HepG2 (cell line): ENCODE results near the gene CYB5R3. TPM values are rescaled to one million over a fixed set of nuclear protein-coding genes. Genes with fewer than 3 reads are reported as not detected.

ENCODE experiments used
- ATAC-seq: fragments of 200-7000 bp; cut with Tn5 transposase; 3 replicates; pipeline ENCODE4 v1.9.1; 2020; ENCODE audit warnings: mild to moderate bottlenecking, moderate library complexity
- BruUV-seq: library from RNA; stranded (reverse); fragments of 400-500 nt; replicated peaks from 2 replicates; lab custom pipeline; 2021; lab: Mats Ljungman, UMichigan
- CTCF ChIA-PET: fragments of 300-600 bp; formaldehyde crosslinking; extraction: SDS; loops from one replicate; lab custom pipeline; 2021; ENCODE audit warnings: low total read pairs, inconsistent platforms, low intra/inter-chr PET ratio; lab: Yijun Ruan, JAX
- POLR2A ChIA-PET: fragments of 350-600 bp; sonication (Branson Sonifier 250); formaldehyde crosslinking; loops from one replicate; lab custom pipeline; 2020; ENCODE audit warnings: antibody characterized with exemption, inconsistent platforms; lab: Yijun Ruan, JAX
- DNase-seq: peaks from one replicate; pipeline ENCODE4 v3.0.0-alpha.2; 2015; ENCODE audit warnings: low spot score
- FAIRE-seq: peaks from 3 replicates; lab custom pipeline; 2011; peaks lifted over from hg19 to GRCh38; lab: Jason Lieb, UNC
- H2AFZ ChIP-seq: one replicate; pipeline ENCODE4 v1.6.1; 2011; ENCODE audit warnings: low read length, inconsistent platforms
- H3K27ac ChIP-seq: fragments of 300-600 bp; 3 replicates; pipeline ENCODE4 v1.8.0; 2011; ENCODE audit warnings: mixed run types, mild to moderate bottlenecking, mixed read lengths, low read length, inconsistent platforms; ENCODE audit not compliant: insufficient read depth; ENCODE audit errors: extremely low read length
- H3K27me3 ChIP-seq, 2 experiments: fragments of 200-600 bp in 1 of 2; 2 replicates in 1 of 2; 3 replicates in 1 of 2; pipeline versions ENCODE4 v1.6.0 to v1.8.0; 2011; ENCODE audit warnings: low read length in 2 of 2, mild to moderate bottlenecking in 2 of 2, moderate library complexity in 2 of 2, inconsistent platforms in 1 of 2; ENCODE audit not compliant: insufficient read depth in 2 of 2, control insufficient read depth in 1 of 2
- H3K36me3 ChIP-seq, 2 experiments: fragments of 200-600 bp in 1 of 2; replicated peaks in 1 of 2; 2 replicates in 1 of 2; 3 replicates in 1 of 2; pipeline versions ENCODE4 v1.5.1 to v1.8.0; 2011; ENCODE audit warnings: low read length in 2 of 2, inconsistent platforms in 1 of 2; ENCODE audit not compliant: insufficient read depth in 2 of 2, control insufficient read depth in 1 of 2
- H3K4me1 ChIP-seq: 2 replicates; pipeline ENCODE4 v1.5.1; 2012; ENCODE audit warnings: low read length, inconsistent platforms; ENCODE audit not compliant: insufficient read depth
- H3K4me2 ChIP-seq: 2 replicates; pipeline ENCODE4 v1.6.0; 2011; ENCODE audit warnings: low read depth, low read length, inconsistent platforms
- H3K4me3 ChIP-seq, 3 experiments: fragments of 200-600 bp in 1 of 3; sonication (generic), shearing (Covaris generic) in 1 of 3; replicated peaks in 1 of 3; 2 replicates each; pipeline ENCODE4 v1.5.1; 2011 to 2016; ENCODE audit warnings: low read length in 3 of 3, inconsistent platforms in 2 of 3, low read depth in 2 of 3, mild to moderate bottlenecking in 2 of 3, control low read depth in 1 of 3, mixed read lengths in 1 of 3; ENCODE audit not compliant: insufficient read depth in 1 of 3
- H3K79me2 ChIP-seq: one replicate; pipeline ENCODE4 v1.6.1; 2011; ENCODE audit warnings: low read length, inconsistent platforms; ENCODE audit not compliant: insufficient read depth
- H3K9ac ChIP-seq: 2 replicates; pipeline ENCODE4 v1.6.0; 2011; ENCODE audit warnings: mild to moderate bottlenecking, low read depth, low read length, inconsistent platforms; ENCODE audit not compliant: insufficient read depth
- H3K9me3 ChIP-seq: 2 replicates; pipeline ENCODE4 v1.5.1; 2012; ENCODE audit warnings: mild to moderate bottlenecking, low read length
- H4K20me1 ChIP-seq: 2 replicates; pipeline ENCODE4 v1.6.0; 2011; ENCODE audit warnings: inconsistent platforms, mild to moderate bottlenecking, low read length, moderate library complexity; ENCODE audit not compliant: insufficient read depth
- ESRRA ChIP-seq: sonication (generic); formaldehyde crosslinking; IDR thresholded peaks from 2 replicates; pipeline ENCODE4 v1.5.1; 2020; ENCODE audit warnings: mild to moderate bottlenecking, low read depth, missing genetic modification reagents
- HIVEP1 ChIP-seq: sonication (generic); formaldehyde crosslinking; IDR thresholded peaks from 2 replicates; pipeline ENCODE4 v1.4.0; 2020; ENCODE audit warnings: mild to moderate bottlenecking, missing genetic modification reagents
- JUND ChIP-seq: sonication (generic); formaldehyde crosslinking; IDR thresholded peaks from 2 replicates; pipeline ENCODE4 v1.8.0; 2022; ENCODE audit warnings: mild to moderate bottlenecking, missing genetic modification reagents
- KLF9 ChIP-seq: IDR thresholded peaks from 2 replicates; pipeline ENCODE4 v1.6.1; 2016; ENCODE audit warnings: low read depth
- KMT2B ChIP-seq: IDR thresholded peaks from 2 replicates; pipeline ENCODE4 v1.6.1; 2016; ENCODE audit warnings: missing genetic modification reagents, missing compliant biosample characterization
- MYNN ChIP-seq: sonication (generic); formaldehyde crosslinking; IDR thresholded peaks from 2 replicates; pipeline ENCODE4 v1.4.0; 2020; ENCODE audit warnings: mild to moderate bottlenecking, low read depth, missing genetic modification reagents
- NFYC ChIP-seq: IDR thresholded peaks from 2 replicates; pipeline ENCODE4 v1.6.1; 2016; ENCODE audit warnings: missing genetic modification reagents, missing compliant biosample characterization
- PRPF4 ChIP-seq: fragments of 200-400 bp; formaldehyde crosslinking; IDR thresholded peaks from 2 replicates; pipeline ENCODE4 v1.6.1; 2016; ENCODE audit warnings: low read length, low read depth; ENCODE audit not compliant: poor library complexity, severe bottlenecking
- REPIN1 ChIP-seq: sonication (generic); formaldehyde crosslinking; IDR thresholded peaks from 2 replicates; pipeline ENCODE4 v1.8.0; 2022; ENCODE audit warnings: missing genetic modification reagents, low read depth, mild to moderate bottlenecking, borderline replicate concordance
- RFXAP ChIP-seq: sonication (generic); formaldehyde crosslinking; IDR thresholded peaks from 2 replicates; pipeline ENCODE4 v1.4.0; 2020; ENCODE audit warnings: missing genetic modification reagents, borderline replicate concordance
- RXRA ChIP-seq: sonication (generic); formaldehyde crosslinking; IDR thresholded peaks from 2 replicates; pipeline ENCODE4 v1.5.1; 2020; ENCODE audit warnings: missing genetic modification reagents
- TCF12 ChIP-seq, 2 experiments: fragments of 450-650 bp in 1 of 2; sonication (generic) in 1 of 2; formaldehyde crosslinking in 1 of 2; IDR thresholded peaks; 2 replicates each; pipeline versions ENCODE4 v1.6.1 to v1.8.0; 2017 to 2022; ENCODE audit warnings: antibody characterized with exemption in 1 of 2, mild to moderate bottlenecking in 1 of 2, missing genetic modification reagents in 1 of 2, moderate library complexity in 1 of 2
- ZBTB38 ChIP-seq: sonication (generic); formaldehyde crosslinking; IDR thresholded peaks from 2 replicates; pipeline ENCODE4 v1.5.1; 2020; ENCODE audit warnings: mild to moderate bottlenecking, missing genetic modification reagents
- ZFP37 ChIP-seq: sonication (generic); formaldehyde crosslinking; IDR thresholded peaks from 2 replicates; pipeline ENCODE4 v1.4.0; 2020; ENCODE audit warnings: missing genetic modification reagents, borderline replicate concordance
- ZFX ChIP-seq: sonication (generic); formaldehyde crosslinking; IDR thresholded peaks from 2 replicates; pipeline ENCODE4 v1.4.0; 2020; ENCODE audit warnings: mild to moderate bottlenecking, low read depth, missing genetic modification reagents, moderate library complexity
- ZMYM2 ChIP-seq: sonication (generic); formaldehyde crosslinking; IDR thresholded peaks from 2 replicates; pipeline ENCODE4 v1.8.0; 2022; ENCODE audit warnings: mild to moderate bottlenecking, missing genetic modification reagents
- ZNF124 ChIP-seq: sonication (generic); formaldehyde crosslinking; IDR thresholded peaks from 2 replicates; pipeline ENCODE4 v1.4.0; 2020; ENCODE audit warnings: missing genetic modification reagents
- ZNF556 ChIP-seq: sonication (generic); formaldehyde crosslinking; IDR thresholded peaks from 2 replicates; pipeline ENCODE4 v1.4.0; 2020; ENCODE audit warnings: mild to moderate bottlenecking, missing genetic modification reagents, borderline replicate concordance
- ZNF781 ChIP-seq: sonication (generic); formaldehyde crosslinking; IDR thresholded peaks from 2 replicates; pipeline ENCODE4 v1.5.1; 2020; ENCODE audit warnings: borderline replicate concordance, mild to moderate bottlenecking, missing genetic modification reagents; ENCODE audit errors: not compliant biosample characterization
- ZNF883 ChIP-seq: sonication (generic); formaldehyde crosslinking; IDR thresholded peaks from 2 replicates; pipeline ENCODE4 v1.5.1; 2020; ENCODE audit warnings: mild to moderate bottlenecking, missing genetic modification reagents; ENCODE audit errors: not compliant biosample characterization
- WGBS: methylation state at CpG from one replicate; pipeline ENCODE4 v1.1.6; 2017; ENCODE audit warnings: low lambda C conversion rate; 5-methylcytosine and 5-hydroxymethylcytosine counted together
- in situ Hi-C: cut with HindIII; loops from 2 replicates; pipeline ENCODE4 v1.10.0; 2017; ENCODE audit warnings: low pct_unique_long_range_greater_than_20kb; ENCODE audit not compliant: extremely low pct_ligation_motif_present
- intact Hi-C: fragments of 100-400 bp; cut with micrococcal nuclease; formaldehyde crosslinking; loops from one replicate; pipeline ENCODE4 v1.10.0; 2022; ENCODE audit not compliant: unreplicated experiment
- polyA plus RNA-seq, 8 experiments: library from polyadenylated mRNA; depleted of rRNA in 3 of 8; stranded (reverse) in 7 of 8; unstranded in 1 of 8; fragments of >200 nt; fragmentation: Illumina TruSeq in 4 of 8; extraction: Trizol in 4 of 8; gene quantifications; 2 replicates each; pipeline versions ENCODE4 v1.2.1 to v1.2.3, GENCODE V29; 2011 to 2016; ENCODE audit warnings: low read depth in 4 of 8, missing spikeins in 1 of 8, mixed read lengths in 1 of 8; ENCODE audit not compliant: insufficient read depth in 1 of 8
- total RNA-seq, 5 experiments: library from RNA; depleted of rRNA; stranded (reverse); fragments of >200 nt; fragmentation: Illumina TruSeq; extraction: Trizol; gene quantifications; 2 replicates each; pipeline ENCODE4 v1.2.3, GENCODE V29; 2016; ENCODE audit warnings: low read depth in 1 of 5
- TF ChIP-seq, protein P1 (sequence below): IDR thresholded peaks from 2 replicates; pipeline ENCODE4 v1.6.1; 2016; ENCODE audit warnings: missing genetic modification reagents, missing compliant biosample characterization
- TF ChIP-seq, protein P2 (sequence below): IDR thresholded peaks from 2 replicates; pipeline ENCODE4 v1.6.1; 2018; ENCODE audit warnings: missing genetic modification reagents
- TF ChIP-seq, protein P3 (sequence below): sonication (generic); formaldehyde crosslinking; IDR thresholded peaks from 2 replicates; pipeline ENCODE4 v1.4.0; 2020; ENCODE audit warnings: mild to moderate bottlenecking, missing genetic modification reagents

The CYB5R3 gene
- total and polyA plus RNA-seq, 2 of the 13 experiments (the other 11 are each of a cell fraction or from before 2014, with no cell fraction given) = 32.4 to 305 TPM

DNA sequence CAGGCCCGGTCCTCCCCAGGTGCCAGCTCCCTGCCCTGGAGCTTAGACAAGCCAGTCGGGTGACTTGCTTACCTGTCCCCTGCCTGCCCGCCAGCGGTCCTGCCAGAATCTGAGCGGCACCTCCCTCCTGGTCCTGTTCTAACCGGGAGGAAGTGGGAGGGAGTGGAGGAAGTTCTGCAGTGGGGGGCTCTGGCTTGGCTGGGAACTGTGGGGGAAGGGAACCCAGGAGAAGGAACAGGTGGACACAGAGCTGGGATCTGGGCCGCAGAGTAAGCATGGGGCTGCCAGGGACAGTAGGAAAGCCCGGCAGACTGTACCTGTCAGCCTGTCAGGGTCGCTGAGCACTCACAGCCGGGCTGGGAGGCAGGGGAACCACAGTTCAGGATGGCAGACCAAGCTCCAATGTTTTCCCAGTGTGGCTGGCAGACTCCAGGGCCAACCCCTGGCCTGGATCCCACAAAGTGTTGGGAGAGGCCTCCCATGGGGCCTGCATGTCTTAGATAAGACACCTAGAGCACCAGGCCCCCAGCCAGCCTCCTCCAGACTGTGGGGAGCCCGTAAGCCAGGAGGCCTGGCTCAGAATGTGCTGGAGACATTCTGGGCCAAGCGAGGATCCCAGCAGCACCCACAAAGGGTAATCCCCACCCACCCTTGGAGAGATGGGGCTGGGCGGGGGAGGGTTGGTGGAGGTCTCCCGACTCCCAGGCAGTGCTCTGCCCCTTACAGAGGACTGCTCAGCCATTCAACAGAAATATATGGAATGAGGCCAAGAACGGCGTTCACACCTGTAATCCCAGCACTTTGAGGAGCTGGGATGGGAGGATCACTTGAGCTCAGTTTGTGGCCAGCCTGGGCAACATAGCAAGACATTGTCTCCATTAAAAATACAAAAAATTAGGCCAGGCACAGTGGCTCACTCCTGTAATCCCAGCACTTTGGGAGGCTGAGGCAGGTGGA, 2.3 kb downstream of the CYB5R3 start:
- in situ Hi-C loops (no loop called here), intact Hi-C loops (loop anchor here (1.0 to 10.0 kb wide), 3 partner anchors 26 to 208 kb away; partner anchors contain the start of gene ARFGAP3)
- Histone ChIP-seq H3K36me3 (no peaks in the 10 kb centered on the region; a peak in 2 of 5 replicates), H3K4me2 (peak overlapping the region; percentile 96), H3K27ac (peak overlapping the region; percentile 88), H3K9me3 (no peaks in the 10 kb centered on the region), H3K9ac (peak overlapping the region; percentile 98), H4K20me1 (peaks cover 10% of the 10 kb centered on the region; the same call in 1 of the 2 replicates), H2AFZ (no peak overlapping the region), H3K27me3 (no peaks in the 10 kb centered on the region; a peak in 1 of 5 replicates), H3K79me2 (peaks cover 61% of the 10 kb centered on the region), H3K4me3 (peak overlapping the region; percentile 22 to 100 (median 42)), H3K4me1 (peaks cover 79% of the 10 kb centered on the region)
- DNase-seq = no peak
- no peak for FAIRE-seq
- BruUV-seq = no TSS peak
- ChIA-PET POLR2A (interaction anchor here (0.5 to 4.4 kb wide), 6 partner anchors 9 to 32 kb away, joined by 3 to 45 read pairs (median 4); partner anchors contain the start of gene POLDIP3), CTCF (interaction anchor here (0.7 kb wide), 1 partner anchor 17 kb away, joined by 4 read pairs; no protein-coding TSS in a partner anchor)
- 51% methylated on average over 10 of the region's 16 CpGs for WGBS
- ATAC-seq = no peak
- TF ChIP-seq HIVEP1 (CRISPR knock-in tag) (no peak), ZFP37 (CRISPR knock-in tag) (no peak), ZNF124 (no peak), ZBTB38 (no peak), ZNF883 (no peak), REPIN1 (no peak), ESRRA (CRISPR knock-in tag) (no peak), KLF9 (no peak), RFXAP (CRISPR knock-in tag) (no peak), ZFX (peak; percentile 56), ZNF781 (CRISPR knock-in tag) (no peak), JUND (no peak), ZNF556 (CRISPR knock-in tag) (no peak), RXRA (no peak), ZMYM2 (CRISPR knock-in tag) (no peak), NFYC (CRISPR knock-in tag) (no peak), MYNN (CRISPR knock-in tag) (no peak), KMT2B (CRISPR knock-in tag) (no peak), TCF12 (IDR thresholded peaks at IDR 0.05) (no peak), TCF12 (CRISPR knock-in tag; IDR thresholded peaks at IDR 0.05) (no peak), PRPF4 (no peak)
- TF ChIP-seq, protein P1, sequence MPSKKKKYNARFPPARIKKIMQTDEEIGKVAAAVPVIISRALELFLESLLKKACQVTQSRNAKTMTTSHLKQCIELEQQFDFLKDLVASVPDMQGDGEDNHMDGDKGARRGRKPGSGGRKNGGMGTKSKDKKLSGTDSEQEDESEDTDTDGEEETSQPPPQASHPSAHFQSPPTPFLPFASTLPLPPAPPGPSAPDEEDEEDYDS (CRISPR knock-in tag) = no peak
- TF ChIP-seq, protein P2, sequence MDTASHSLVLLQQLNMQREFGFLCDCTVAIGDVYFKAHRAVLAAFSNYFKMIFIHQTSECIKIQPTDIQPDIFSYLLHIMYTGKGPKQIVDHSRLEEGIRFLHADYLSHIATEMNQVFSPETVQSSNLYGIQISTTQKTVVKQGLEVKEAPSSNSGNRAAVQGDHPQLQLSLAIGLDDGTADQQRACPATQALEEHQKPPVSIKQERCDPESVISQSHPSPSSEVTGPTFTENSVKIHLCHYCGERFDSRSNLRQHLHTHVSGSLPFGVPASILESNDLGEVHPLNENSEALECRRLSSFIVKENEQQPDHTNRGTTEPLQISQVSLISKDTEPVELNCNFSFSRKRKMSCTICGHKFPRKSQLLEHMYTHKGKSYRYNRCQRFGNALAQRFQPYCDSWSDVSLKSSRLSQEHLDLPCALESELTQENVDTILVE (CRISPR knock-in tag) = no peak
- TF ChIP-seq, protein P3, sequence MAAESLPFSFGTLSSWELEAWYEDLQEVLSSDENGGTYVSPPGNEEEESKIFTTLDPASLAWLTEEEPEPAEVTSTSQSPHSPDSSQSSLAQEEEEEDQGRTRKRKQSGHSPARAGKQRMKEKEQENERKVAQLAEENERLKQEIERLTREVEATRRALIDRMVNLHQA (CRISPR knock-in tag) = no peak
